ENCODE results near the gene MCM9.
"Not testable (repeated sequence)": the region's sequence is repeated elsewhere in the genome, so short reads cannot be mapped to it uniquely, and the experiment has no call there.

- not testable (repeated sequence) for TF ChIP-seq MAX (CRISPR knock-in tag; IDR thresholded peaks at IDR 0.05); CTCF (IDR thresholded peaks at IDR 0.05); CREB1 (CRISPR knock-in tag; IDR thresholded peaks at IDR 0.05); ZNF263 (CRISPR knock-in tag; IDR thresholded peaks at IDR 0.05; ENCODE audit: low read depth); ATF3 (CRISPR knock-in tag; conservative IDR thresholded peaks at IDR 0.05); FOXP1 (CRISPR knock-in tag; IDR thresholded peaks at IDR 0.05; ENCODE audit: borderline replicate concordance); ZNF416 (CRISPR knock-in tag; IDR thresholded peaks at IDR 0.05); ZNF317 (CRISPR knock-in tag; IDR thresholded peaks at IDR 0.05; ENCODE audit: borderline replicate concordance, low read depth); ZNF512 (CRISPR knock-in tag; IDR thresholded peaks at IDR 0.05; ENCODE audit: borderline replicate concordance); AFF4 (CRISPR knock-in tag; IDR thresholded peaks at IDR 0.05; ENCODE audit: borderline replicate concordance); JUN (CRISPR knock-in tag; IDR thresholded peaks at IDR 0.05); RELA (CRISPR knock-in tag; IDR thresholded peaks at IDR 0.05; ENCODE audit: borderline replicate concordance); E2F5 (CRISPR knock-in tag; IDR thresholded peaks at IDR 0.05); SOX15 (CRISPR knock-in tag; IDR thresholded peaks at IDR 0.05)
Measured at GRCh38 chr6:118868901-118869300, 66.1 kb downstream of the MCM9 start.

Measured in WTC11 (cell line).